ENCODE data around the gene NTM.

NTM gene

GRCh38 chr11:132055296-132055695 lies 684.9 kb downstream of the NTM start:
- no peaks in the 10 kb centered on the region for H3K9me3 ChIP-seq (ENCODE audit: low read depth, low read length)
- no peak overlapping the region for H3K27ac ChIP-seq
- DNase-seq (ENCODE audit: low read depth, low spot score), result no peak
- no peak overlapping the region for H3K4me3 ChIP-seq
- H3K9ac ChIP-seq (ENCODE audit: insufficient read length), result no peak overlapping the region
- no peaks in the 10 kb centered on the region for H3K36me3 ChIP-seq (ENCODE audit: insufficient read depth, low read length)
- TF ChIP-seq POLR2AphosphoS5 (IDR thresholded peaks at IDR 0.05; ENCODE audit: borderline replicate concordance, low read depth, low read length), result no peak
- no peak for TF ChIP-seq EZH2 (IDR thresholded peaks at IDR 0.05)
- TF ChIP-seq FOXP2 (optimal IDR thresholded peaks at IDR 0.05; ENCODE audit: control extremely low read depth, extremely low read length, insufficient read depth), result no peak

DNA sequence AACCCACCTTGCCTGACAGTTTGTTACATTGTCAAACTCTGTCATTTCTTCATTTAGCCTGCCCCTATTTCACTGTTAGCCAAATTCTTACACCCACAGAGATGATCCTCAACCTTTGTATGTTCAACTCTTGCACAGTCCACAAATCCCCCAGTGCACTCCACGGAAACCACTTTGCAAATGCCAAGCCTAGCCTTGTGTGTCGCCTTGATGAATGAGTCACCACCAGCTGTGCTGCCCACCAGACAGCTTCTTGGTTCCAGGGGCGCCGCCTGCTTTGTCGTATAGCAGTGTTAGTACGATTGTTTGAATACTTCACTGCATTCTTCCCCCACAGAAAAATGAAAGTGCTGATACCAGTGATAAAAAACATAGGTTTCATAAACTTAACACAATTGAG lies 686.3 kb downstream of the NTM start:
- DNase-seq (ENCODE audit: low read depth, low spot score), result no peak

GRCh38 chr11:132057266-132057665 lies 686.9 kb downstream of the NTM start:
- H3K4me3 ChIP-seq, result no peak overlapping the region
- H3K9me3 ChIP-seq (ENCODE audit: low read depth, low read length), result no peaks in the 10 kb centered on the region
- H3K27ac ChIP-seq, result no peak overlapping the region
- no peak overlapping the region for H3K9ac ChIP-seq (ENCODE audit: insufficient read length)
- DNase-seq (ENCODE audit: low read depth, low spot score), result no peak
- TF ChIP-seq POLR2AphosphoS5 (IDR thresholded peaks at IDR 0.05; ENCODE audit: borderline replicate concordance, low read depth, low read length) (no peak), EZH2 (IDR thresholded peaks at IDR 0.05) (no peak), FOXP2 (optimal IDR thresholded peaks at IDR 0.05; ENCODE audit: control extremely low read depth, extremely low read length, insufficient read depth) (no peak)
- H3K36me3 ChIP-seq (ENCODE audit: insufficient read depth, low read length), result no peaks in the 10 kb centered on the region

More for the DNA sequence above, 686.3 kb downstream of the NTM start:
- no peak overlapping the region for H3K27ac ChIP-seq
- H3K9me3 ChIP-seq (ENCODE audit: low read depth, low read length), result no peaks in the 10 kb centered on the region
- H3K9ac ChIP-seq (ENCODE audit: insufficient read length), result no peak overlapping the region
- no peaks in the 10 kb centered on the region for H3K36me3 ChIP-seq (ENCODE audit: insufficient read depth, low read length)
- TF ChIP-seq POLR2AphosphoS5 (IDR thresholded peaks at IDR 0.05; ENCODE audit: borderline replicate concordance, low read depth, low read length) (no peak), FOXP2 (optimal IDR thresholded peaks at IDR 0.05; ENCODE audit: control extremely low read depth, extremely low read length, insufficient read depth) (no peak), EZH2 (IDR thresholded peaks at IDR 0.05) (no peak)
- H3K4me3 ChIP-seq, result no peak overlapping the region

DNA sequence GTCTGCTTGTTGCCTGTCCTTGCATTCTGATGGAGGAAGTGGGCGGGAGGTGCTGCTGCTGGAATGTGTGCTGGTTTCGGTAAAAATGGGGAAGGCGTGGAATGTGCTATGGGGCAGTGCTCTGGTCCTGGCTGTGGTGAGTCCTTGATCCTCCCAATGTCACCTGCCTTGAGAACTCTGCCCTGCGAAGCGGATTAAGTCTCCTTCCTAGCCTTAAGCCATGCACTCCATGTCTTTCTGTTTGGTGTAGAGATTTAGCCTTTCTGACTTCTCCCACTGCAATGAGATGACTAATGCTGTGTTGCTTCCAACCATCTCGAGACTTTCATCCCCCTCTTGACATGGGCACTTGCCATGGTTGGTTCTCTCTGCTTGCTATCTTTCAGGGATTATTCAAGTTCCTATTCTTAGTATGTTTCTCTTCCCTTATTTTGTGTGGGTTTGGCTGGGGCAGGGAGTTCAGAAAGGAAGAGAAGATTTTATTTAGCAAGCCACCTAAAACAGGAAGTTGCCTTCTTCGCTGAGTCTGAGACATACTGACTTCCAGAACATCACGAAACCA lies 687.9 kb downstream of the NTM start:
- Histone ChIP-seq H3K9me3 (ENCODE audit: low read depth, low read length) (no peaks in the 10 kb centered on the region), H3K27ac (no peak overlapping the region), H3K4me3 (no peak overlapping the region), H3K36me3 (ENCODE audit: insufficient read depth, low read length) (no peaks in the 10 kb centered on the region), H3K9ac (ENCODE audit: insufficient read length) (no peak overlapping the region)
- no peak for DNase-seq (ENCODE audit: low read depth, low spot score)
- no peak for TF ChIP-seq FOXP2 (optimal IDR thresholded peaks at IDR 0.05; ENCODE audit: control extremely low read depth, extremely low read length, insufficient read depth)
- TF ChIP-seq EZH2 (IDR thresholded peaks at IDR 0.05), result no peak
- no peak for TF ChIP-seq POLR2AphosphoS5 (IDR thresholded peaks at IDR 0.05; ENCODE audit: borderline replicate concordance, low read depth, low read length)

- DNase-seq (ENCODE audit: low read depth, low spot score), result no peak
- no peak overlapping the region for H3K9ac ChIP-seq (ENCODE audit: insufficient read length)
- no peaks in the 10 kb centered on the region for H3K9me3 ChIP-seq (ENCODE audit: low read depth, low read length)
- H3K36me3 ChIP-seq (ENCODE audit: insufficient read depth, low read length), result no peaks in the 10 kb centered on the region
- no peak for TF ChIP-seq POLR2AphosphoS5 (IDR thresholded peaks at IDR 0.05; ENCODE audit: borderline replicate concordance, low read depth, low read length)
- TF ChIP-seq FOXP2 (optimal IDR thresholded peaks at IDR 0.05; ENCODE audit: control extremely low read depth, extremely low read length, insufficient read depth), result no peak
- TF ChIP-seq EZH2 (IDR thresholded peaks at IDR 0.05), result no peak
- H3K27ac ChIP-seq, result no peak overlapping the region
- H3K4me3 ChIP-seq, result no peak overlapping the region
Measured at GRCh38 chr11:132060567-132060966, 690.2 kb downstream of the NTM start.

GRCh38 chr11:132062031-132062430 lies 691.6 kb downstream of the NTM start:
- DNase-seq (ENCODE audit: low read depth, low spot score), result no peak
- TF ChIP-seq POLR2AphosphoS5 (IDR thresholded peaks at IDR 0.05; ENCODE audit: borderline replicate concordance, low read depth, low read length), result no peak
- no peak for TF ChIP-seq FOXP2 (optimal IDR thresholded peaks at IDR 0.05; ENCODE audit: control extremely low read depth, extremely low read length, insufficient read depth)
- no peak for TF ChIP-seq EZH2 (IDR thresholded peaks at IDR 0.05)
- H3K36me3 ChIP-seq (ENCODE audit: insufficient read depth, low read length), result no peaks in the 10 kb centered on the region
- H3K9me3 ChIP-seq (ENCODE audit: low read depth, low read length), result no peaks in the 10 kb centered on the region
- H3K27ac ChIP-seq, result no peak overlapping the region
- no peak overlapping the region for H3K9ac ChIP-seq (ENCODE audit: insufficient read length)
- H3K4me3 ChIP-seq, result no peak overlapping the region

GRCh38 chr11:132062541-132062940 lies 692.1 kb downstream of the NTM start:
- Histone ChIP-seq H3K4me3 (no peak overlapping the region), H3K27ac (no peak overlapping the region), H3K36me3 (ENCODE audit: insufficient read depth, low read length) (no peaks in the 10 kb centered on the region), H3K9me3 (ENCODE audit: low read depth, low read length) (no peaks in the 10 kb centered on the region), H3K9ac (ENCODE audit: insufficient read length) (no peak overlapping the region)
- DNase-seq (ENCODE audit: low read depth, low spot score), result no peak
- TF ChIP-seq POLR2AphosphoS5 (IDR thresholded peaks at IDR 0.05; ENCODE audit: borderline replicate concordance, low read depth, low read length) (no peak), FOXP2 (optimal IDR thresholded peaks at IDR 0.05; ENCODE audit: control extremely low read depth, extremely low read length, insufficient read depth) (no peak), EZH2 (IDR thresholded peaks at IDR 0.05) (no peak)

DNA sequence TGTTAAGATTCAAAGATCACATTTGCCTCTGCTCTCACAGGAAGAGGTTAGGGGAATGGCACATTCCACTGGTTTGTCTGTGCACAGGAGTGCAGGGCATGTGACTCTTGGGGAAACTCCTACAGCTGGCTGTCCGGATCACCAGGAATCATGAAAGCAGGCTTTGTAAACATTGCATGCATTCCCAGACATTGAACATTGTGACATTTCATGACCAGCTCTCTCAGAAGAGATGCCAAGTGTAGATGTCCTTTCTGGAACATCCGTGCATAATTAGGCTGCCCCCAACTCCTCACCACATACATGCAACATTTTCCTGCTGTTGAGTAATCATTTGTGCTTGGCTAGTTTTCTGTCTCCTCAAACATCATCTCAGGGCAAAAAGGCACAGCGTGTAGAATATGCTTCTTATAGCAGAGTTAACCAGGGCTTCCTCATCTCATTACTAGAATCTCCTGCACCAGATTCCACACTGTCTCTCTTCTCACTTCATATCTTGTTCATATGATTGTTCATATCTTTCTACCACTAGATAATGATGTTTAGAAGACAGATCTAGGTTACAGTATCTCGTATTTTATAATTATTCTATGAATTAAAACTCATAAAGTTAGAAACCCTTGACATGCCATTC lies 694.7 kb downstream of the NTM start:
- no peak overlapping the region for H3K9ac ChIP-seq (ENCODE audit: insufficient read length)
- DNase-seq (ENCODE audit: low read depth, low spot score), result no peak
- H3K27ac ChIP-seq, result no peak overlapping the region

More for the DNA sequence above, 694.7 kb downstream of the NTM start:
- H3K9me3 ChIP-seq (ENCODE audit: low read depth, low read length), result no peaks in the 10 kb centered on the region
- TF ChIP-seq EZH2 (IDR thresholded peaks at IDR 0.05) (no peak), FOXP2 (optimal IDR thresholded peaks at IDR 0.05; ENCODE audit: control extremely low read depth, extremely low read length, insufficient read depth) (no peak), POLR2AphosphoS5 (IDR thresholded peaks at IDR 0.05; ENCODE audit: borderline replicate concordance, low read depth, low read length) (no peak)
- no peaks in the 10 kb centered on the region for H3K36me3 ChIP-seq (ENCODE audit: insufficient read depth, low read length)
- H3K4me3 ChIP-seq, result no peak overlapping the region
